DND-41 (cell line): Measurements from ENCODE around the gene ZNF609.

Source experiments
- CTCF ChIP-seq: IDR thresholded peaks from 2 replicates; pipeline ENCODE4 v1.5.1; 2012; ENCODE audit warnings: borderline replicate concordance, low read length, moderate library complexity, mild to moderate bottlenecking; ENCODE audit not compliant: poor library complexity, severe bottlenecking; ENCODE audit errors: extremely low read depth
- EZH2 ChIP-seq: IDR thresholded peaks from 3 replicates; pipeline ENCODE4 v1.6.1; 2012; ENCODE audit warnings: borderline replicate concordance, low read depth, mild to moderate bottlenecking, moderate library complexity, low read length, inconsistent platforms; ENCODE audit not compliant: severe bottlenecking

DNA sequence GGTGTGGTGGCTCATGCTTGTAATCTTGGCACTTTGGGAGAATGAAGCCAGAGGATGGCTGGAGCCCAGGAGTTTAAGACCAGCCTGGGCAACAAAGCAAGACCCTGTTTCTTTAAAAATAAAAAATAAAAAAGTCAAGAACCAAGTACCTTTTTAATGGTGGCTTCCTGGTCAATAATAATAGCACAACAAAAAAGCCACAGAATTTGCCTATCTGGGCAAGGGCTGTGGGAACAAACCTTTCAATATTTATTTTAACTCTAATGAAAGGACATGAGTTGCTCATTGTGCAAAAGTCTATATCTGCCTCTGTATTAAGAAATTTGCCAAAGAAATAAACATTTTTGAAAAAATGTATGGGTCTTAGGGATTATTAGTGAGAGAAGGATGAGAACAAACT lies 2.1 kb downstream of the ZNF609 start:
- TF ChIP-seq CTCF (no peak), EZH2 (no peak)
